GM21717 (cell line): Measurements from ENCODE around the gene GTF2A1L.
"Not testable (repeated sequence)": the region's sequence is repeated elsewhere in the genome, so short reads cannot be mapped to it uniquely, and the experiment has no call there.

Source experiments
- ATAC-seq: cut with Tn5 transposase; IDR thresholded peaks from one replicate; pipeline ENCODE4 v1.9.1; 2021; ENCODE audit warnings: mild to moderate bottlenecking, moderate library complexity; ENCODE audit not compliant: unreplicated experiment

GTF2A1L gene

DNA sequence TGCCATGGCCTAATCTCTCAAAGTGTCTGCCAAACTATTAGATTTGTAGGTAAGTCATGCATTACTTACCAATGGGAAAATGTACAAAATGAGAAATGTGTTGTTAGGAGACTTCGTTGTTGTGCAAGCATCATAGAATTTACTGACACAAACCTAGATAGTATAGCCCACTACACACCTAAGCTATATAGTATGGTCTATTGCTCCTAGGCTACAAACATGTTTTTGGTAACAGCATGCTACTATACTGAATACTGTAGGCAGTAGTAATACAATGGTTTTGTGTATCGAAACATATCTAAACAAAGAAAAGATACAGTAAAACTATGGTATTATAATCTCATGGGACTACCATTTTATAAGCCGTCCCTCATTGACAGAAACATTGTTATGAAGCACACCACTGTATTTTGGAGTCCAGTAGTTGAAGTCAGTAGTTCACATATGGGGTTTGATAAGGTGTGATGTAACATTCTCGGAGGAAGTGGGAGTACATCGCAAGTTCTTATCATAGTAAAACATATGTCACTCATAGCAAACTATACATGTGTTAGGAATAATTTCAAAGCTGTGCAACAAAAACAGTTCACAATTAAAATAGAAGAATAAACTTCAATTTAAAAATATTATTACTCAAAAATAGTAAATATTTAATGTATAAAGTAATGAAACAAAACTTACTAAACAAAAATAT lies 12.0 kb upstream of the GTF2A1L start:
- ATAC-seq, result no peak

DNA sequence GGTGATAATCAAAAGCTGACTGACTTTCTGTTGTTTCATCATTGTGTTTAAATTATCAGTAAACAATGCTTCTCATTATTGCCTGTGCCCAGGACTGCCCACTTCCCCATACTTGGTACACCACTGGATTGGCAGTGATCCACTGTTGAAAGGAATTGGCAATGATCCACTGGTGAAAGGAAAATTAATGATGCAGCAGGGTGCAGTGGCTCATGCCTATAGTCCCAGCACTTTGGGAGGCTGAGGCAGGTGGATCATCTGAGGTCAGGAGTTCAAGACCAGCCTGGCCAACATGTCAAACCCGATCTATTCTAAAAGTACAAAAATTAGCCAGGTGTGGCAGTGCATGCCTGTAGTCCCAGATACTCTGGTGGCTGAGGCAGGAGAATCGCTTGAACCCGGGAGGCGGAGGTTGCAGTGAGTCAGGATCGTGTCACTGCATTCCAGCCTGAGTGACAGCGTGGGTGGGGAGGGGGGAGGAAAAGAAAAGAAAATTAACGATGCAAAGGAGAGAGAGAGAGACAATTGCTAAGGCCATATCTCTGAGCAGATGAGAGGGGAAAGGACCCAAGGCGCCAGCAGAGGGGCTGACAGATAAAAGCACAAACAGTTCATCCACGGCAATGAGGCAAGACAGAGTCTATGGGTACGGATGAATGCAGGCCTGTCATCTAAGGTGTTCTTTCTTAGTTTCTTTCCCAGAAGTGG lies 10.2 kb upstream of the GTF2A1L start:
- no peak for ATAC-seq

DNA sequence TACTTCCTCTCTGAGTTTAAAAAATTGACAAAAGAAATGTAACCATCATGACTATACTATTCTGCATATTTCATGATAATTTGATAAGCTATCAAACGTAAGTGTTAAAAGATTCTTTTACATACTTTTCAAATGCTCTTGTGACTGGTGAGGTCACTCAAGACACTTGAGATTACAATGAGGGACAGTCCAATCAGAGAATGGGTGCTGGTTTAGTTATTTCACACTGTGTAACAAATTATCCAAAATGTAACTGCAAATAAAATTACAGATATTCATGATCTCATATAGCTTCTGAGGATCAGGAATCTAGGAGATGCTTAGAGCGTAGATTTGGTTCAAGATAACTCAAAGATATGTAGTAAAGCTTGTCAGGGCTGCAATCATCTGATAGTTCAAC lies 4.4 kb upstream of the GTF2A1L start:
- no peak for ATAC-seq

DNA sequence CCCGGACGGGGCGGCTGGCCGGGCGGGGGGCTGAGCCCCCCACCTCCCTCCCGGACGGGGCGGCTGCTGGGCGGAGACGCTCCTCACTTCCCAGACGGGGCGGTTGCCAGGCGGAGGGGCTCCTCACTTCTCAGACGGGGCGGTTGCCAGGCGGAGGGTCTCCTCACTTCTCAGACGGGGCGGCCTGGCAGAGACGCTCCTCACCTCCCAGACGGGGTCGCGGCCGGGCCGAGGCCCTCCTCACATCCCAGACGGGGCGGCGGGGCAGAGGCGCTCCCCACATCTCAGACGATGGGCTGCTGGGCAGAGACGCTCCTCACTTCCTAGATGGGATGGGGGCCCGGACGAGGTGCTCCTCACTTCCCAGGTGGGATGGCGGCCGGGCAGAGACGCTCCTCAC lies 3.1 kb upstream of the GTF2A1L start:
- ATAC-seq, result not testable (repeated sequence)

DNA sequence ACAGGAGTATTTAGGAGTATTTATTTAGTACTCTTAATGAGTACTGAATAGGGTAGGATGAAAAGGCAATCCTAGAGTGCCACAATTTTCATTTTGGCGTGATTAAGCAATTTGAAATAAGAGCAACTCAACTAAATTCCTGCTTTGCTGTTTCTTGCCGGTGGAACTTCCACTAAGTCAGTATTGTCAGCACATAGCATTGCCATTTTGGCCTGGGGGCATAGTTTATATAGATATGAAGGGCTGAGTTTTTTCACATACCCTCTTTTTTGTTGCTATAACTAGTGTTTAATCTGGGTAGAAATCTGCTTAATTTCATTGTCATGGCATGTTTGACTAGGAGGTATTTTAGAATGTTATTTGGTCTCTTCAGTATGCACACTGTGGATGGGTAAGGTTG lies 1.9 kb downstream of the GTF2A1L start:
- ATAC-seq, result no peak

DNA sequence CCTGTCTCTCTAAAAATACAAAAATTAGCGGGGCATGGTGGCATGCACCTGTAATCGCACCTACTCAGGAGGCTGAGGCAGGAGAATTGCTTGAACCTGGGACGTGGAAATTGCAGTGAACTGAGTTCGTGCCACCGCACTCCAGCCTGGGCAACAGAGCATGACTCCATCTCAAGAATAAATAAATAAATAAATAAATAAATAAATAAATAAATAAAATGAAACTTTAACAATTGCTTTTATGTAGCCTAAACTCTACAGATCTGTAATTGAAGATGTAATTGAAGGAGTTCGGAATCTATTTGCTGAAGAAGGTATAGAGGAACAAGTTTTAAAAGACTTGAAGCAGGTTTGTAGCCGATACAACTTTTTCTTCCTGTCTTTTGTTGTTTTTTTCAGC lies 2.9 kb downstream of the GTF2A1L start:
- no peak for ATAC-seq

DNA sequence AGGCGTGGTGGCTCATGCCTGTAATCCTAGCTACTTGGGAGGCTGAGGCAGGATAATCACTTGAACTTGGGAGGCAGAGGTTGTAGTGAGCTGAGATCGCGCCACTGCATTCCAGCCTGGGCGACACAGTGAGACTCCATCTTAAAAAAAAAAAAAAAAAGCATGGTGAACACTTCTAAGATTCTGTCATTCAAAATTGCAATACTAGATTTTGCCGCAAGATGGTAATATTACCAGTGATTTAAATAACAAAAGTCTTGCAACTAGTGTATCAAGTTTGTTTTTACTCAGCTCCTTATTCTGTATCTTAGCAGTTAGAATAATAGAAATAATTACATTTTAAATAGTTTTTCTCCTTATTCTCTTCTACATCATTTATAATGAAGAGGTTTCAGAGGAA lies 5.0 kb downstream of the GTF2A1L start:
- not testable (repeated sequence) for ATAC-seq

DNA sequence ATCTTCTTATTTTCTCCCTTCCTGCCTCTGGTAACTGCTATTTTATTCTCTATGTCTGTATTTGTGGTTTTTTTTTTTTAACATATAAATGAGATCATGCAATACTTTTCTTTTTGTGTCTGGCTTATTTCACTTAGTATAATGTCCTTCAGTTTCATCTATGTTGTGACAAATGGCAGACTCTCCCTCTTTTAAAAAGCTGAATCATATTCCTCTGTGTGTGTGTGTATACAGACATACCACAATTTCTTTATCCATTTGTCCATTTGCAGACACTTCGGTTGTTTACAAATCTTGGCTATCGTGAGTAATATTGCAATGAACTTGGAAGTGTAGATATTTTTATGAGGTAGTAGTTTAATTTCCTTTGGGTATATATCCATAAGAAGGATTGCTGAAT lies 7.0 kb downstream of the GTF2A1L start:
- ATAC-seq, result no peak

DNA sequence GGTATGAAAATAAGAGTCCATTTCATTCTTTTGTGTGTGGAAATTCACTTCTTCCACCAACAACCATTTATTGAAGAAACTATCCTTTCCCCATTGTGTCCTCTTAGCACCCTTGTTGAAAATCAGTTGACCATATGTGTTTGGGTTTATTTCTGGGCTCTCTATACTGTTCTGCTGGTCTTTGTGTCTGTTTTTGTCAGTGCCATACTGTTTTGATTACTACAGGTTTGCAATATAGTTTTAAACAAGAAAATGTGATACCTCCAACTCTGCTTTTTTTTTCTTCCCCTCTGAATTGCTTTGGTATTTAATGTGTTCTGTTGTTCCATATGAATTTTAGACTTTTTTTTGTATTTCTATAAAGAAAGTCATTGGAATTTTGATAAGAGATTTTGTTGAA lies 8.4 kb downstream of the GTF2A1L start:
- no peak for ATAC-seq

DNA sequence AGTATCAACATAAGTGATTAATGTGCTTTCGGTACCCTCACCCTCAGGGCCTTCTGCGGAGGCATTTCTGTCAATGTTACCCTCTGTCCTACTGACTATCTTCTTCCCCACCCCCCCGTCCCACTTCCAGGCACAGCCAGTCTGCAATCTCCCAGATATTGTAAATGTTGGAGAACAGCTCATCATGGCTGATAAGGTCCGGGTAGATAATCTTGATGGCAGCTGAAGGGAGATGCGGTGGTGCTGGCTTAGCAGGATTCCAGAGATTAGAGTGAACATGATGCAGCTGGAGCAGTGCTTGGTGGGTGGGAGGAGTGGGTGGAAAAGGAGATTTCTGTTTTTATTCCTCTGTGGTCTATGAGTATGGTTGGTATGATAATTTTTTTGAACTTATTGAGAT lies 15.5 kb downstream of the GTF2A1L start:
- no peak for ATAC-seq

DNA sequence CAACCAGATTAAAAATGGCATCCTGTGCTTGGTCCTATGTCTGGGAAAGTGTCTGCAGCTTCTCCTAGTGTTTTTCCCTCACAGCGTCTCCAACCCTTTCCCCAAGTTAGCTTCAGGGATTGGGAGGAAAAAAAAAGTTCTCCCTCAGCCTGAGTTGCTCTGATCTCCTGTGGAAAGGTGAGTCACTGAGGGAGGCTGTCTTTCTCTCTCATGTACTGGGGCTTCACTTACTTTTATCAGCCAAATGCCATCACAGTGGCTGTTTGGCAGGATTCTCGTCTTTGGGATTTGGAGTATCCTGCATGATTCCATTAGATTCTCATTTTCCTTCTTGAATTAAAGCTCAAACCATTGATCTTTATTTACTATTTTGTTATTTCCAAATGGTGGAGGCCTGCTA lies 18.1 kb downstream of the GTF2A1L start:
- no peak for ATAC-seq

DNA sequence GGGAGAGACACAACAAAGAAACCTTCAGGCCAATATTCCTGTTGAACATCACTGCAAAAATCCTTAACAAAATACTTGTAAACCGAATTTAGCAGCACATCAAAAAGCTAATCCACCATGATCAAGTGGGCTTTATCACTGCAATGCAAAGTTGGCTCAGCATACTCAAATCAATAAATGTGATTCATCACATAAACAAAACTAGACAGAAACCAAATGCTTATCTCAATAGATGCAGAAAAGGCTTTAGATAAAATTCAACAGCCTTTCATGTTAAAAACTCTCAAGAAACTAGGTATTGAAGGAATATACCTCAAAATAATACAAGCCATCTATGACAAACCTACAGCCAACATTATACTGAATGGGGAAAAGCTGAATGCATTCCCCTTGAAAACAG lies 20.6 kb downstream of the GTF2A1L start:
- ATAC-seq, result no peak

DNA sequence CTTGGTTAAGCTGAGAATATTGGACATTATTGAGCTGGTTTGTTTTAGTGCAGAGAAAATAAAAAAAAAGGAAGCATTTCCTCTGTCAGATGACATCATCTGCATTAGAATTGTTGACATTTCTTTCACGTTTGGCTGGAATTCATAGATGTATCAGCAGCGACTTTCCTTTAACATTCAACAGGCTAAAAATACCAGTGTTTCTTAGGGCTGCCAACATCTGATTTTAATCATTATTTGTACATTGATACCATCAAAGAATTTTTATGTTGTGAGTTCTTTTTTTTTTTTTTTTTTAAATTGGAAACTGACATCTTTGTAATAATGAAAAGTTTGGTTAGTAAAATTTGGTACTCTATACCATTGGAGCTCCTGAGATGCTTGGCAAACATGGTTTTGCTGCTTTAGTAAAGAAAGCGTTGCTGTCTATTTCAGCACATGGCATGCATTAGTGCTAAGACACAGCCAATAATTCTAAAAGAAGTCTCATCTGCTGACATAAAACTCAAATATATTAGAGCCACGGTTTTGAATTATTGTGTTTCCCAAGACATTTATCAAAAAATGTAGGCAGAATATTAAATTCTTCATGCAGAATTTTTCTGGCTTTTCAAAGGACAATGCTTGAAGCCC lies 33.6 kb downstream of the GTF2A1L start:
- no peak for ATAC-seq

DNA sequence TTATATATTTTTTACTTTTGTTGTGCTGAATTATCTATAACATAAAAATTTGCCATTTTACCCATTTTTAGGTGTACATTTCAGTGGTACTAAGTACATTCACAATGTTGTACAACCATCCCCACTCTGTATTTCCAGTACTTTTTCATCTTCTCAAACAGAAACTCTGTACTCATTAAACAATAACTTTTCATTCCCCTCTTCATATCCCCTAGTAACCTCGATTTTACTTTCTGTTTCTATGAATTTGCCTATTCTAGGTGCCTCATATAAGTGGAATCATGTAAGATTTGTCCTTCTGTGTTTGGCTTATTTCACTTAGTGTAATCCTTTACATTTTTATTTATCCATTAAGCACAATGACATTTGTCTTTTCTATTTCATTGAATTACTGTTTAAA lies 51.3 kb downstream of the GTF2A1L start:
- peak; percentile 69 for ATAC-seq

DNA sequence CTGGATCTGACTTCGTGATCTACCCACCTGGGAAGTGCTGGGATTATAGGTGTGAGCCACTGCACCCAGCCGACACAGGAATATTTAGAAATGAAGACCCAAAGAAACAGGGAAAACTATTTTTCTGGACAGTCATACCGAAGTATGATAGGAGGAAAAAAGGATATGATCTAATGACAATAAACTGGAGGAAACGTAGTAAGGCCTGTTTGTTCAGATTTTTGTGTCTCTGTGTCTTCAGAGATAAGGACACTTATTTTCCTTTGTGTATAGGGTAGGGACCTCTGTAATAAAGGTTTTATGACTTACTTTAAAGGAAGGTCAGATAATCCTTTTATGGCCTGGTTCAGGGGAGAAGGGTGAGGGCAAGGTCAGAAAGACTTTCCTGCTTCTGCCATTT lies 55.9 kb downstream of the GTF2A1L start:
- no peak for ATAC-seq

DNA sequence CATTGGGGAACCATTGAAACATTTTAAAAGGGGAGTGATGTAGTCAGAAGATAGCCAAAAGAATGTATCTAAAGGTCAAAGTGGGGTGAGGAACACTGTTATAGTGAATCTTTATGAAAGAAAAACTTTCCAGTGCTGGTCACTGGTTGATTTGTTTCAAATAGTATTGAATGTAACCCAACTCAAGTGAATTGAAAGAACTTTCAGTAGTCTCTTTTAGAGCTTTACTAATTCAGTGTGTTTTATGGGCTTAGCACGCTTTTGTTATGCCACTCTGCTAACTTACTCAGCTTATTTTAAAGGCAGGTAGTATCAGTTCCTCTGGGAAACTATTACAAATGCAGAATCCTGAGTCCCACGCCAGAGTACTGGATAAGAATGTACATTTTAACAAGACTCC lies 57.3 kb downstream of the GTF2A1L start:
- ATAC-seq, result no peak

DNA sequence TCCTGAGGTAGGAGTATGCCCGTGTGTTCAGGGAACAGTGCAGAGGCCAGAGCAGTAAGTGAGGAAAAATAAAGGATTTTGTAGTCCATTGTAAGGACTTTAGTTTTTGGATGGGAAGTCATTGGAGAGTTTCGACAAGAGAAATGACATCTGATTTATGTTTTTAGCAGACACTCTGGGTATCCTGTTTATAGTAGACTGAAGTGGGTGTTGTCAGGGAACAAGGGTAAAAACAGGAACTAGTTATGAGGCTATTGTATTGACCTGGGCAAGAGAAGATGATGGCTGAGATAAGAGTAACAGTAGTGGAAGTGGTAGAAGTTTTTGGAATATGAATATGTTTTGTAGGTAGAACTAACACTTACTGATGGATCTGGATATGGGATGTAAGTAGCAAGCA lies 59.8 kb downstream of the GTF2A1L start:
- ATAC-seq, result no peak

DNA sequence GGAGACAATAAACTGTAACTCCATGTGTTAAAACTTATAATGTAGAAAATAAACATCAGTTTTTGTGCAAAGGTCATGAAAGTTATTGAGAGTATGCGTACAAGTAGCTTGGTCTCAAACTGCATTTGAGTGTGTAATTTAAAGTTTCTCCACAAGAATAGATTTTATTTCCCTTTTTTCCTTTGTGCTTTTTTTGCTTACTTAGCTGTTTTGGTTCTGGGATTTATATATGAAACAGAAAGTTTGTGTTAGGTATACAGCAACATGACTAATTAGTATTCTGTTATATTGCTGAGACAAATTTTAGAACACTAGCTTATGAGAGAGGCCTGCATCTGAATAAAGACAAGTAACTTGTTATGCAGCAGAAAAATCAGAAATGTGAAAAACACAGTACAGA lies 67.5 kb downstream of the GTF2A1L start:
- no peak for ATAC-seq

DNA sequence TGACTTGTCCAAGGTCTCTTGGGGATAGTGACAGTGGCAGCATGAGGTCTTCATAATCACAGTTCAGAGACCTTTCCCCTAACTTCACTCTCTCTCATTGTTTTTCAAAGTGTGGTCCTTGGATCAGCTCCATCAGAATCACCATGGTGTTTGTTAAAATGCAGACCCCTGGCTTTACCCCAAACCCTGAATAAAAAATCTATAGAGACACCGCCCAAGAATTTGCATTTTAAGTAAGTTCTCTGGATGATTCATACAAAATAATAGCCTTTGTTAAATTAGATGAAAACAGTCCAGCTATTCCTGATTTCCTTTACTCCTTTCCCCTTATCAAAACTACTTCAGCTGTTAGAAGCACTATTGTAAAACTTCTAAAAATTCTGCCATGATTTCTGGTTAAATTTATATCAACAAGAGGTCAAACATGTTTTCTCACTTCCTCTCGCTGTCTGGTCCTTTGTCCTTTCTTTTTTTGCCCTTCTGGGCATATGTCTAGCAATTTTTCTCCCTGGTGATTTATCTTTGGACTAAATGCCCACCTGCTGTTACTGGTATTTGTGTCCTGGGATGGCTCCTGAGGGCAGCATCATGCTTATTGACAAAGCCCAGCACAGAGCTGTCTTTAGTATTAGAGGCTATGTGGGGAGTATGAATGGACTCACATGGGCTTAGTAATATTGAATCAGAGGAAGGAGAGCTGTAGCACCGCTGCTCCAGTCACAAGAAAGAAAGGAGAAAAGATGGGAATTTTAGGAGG lies 74.5 kb downstream of the GTF2A1L start:
- ATAC-seq, result no peak

DNA sequence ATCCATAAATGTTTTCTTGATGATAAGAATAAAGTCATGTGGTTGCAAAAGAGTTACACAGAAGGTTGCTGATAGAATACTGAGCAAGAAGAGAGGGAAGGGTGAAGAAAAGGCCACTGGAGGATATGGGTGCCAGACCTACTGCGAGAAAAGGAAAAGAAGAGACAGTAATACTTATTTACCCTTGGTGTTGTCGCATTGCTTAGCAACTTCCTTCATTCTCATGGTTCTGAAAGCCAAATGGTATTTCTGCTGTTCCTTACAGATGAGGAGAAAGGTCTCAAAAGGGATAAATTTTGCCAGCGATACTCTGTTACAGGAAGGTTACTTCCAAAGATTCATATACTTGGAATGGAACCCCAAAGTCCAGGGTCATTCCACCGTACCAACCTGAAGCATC lies 75.4 kb downstream of the GTF2A1L start:
- ATAC-seq, result no peak

DNA sequence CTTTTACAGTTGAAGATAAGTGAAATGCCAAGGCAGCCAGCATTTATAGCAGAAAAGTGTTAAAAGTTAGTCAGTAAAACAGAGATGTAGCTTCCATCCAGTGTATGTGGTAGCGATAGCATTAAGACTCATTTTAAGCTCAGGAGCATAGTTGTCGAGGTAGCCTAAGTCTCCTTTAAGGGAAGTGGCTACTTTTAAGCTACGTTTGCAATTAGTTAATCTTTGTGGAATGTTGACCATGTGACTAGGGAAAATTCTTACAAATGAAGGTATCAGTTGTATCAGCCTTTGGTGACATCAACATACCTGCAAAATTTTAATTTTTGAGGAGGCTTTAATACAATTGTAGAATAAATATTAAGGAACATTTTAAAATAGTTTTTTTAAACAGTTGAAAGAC lies 76.0 kb downstream of the GTF2A1L start:
- no peak for ATAC-seq

DNA sequence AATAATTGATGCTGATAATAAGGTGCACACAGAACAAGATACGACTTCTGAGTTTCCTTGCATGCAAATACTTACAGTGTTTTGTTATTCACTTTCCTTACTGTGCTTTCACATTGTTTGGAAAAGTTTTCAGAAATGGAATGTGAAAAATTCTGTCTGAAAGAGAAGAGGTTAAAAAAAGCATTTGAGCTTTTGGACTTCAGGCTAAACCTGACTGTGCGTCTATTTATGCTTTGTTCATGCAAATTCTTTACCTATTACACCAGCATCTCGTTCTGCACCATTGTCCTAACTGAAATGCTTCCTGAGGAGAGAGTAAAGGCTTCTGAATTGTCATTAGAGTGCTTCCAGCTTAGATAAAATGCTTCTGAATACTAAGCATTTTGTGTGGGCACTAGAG lies 76.5 kb downstream of the GTF2A1L start:
- no peak for ATAC-seq
